ENCODE measurements around the gene PRDM13.

PRDM13 gene

GRCh38 chr6:99662616-99663015 lies 56.0 kb downstream of the PRDM13 start:
- Histone ChIP-seq H3K27me3 (replicated peaks; ENCODE audit: control insufficient read depth, insufficient read depth, low read length) (no peaks in the 10 kb centered on the region; the same call in 1 of the 2 replicates), H3K4me3 (replicated peaks; ENCODE audit: low read depth, low read length) (no peak overlapping the region), H3K36me3 (ENCODE audit: control insufficient read depth, insufficient read depth, low read length) (no peaks in the 10 kb centered on the region)
- no peak for TF ChIP-seq CTCF (IDR thresholded peaks at IDR 0.05; ENCODE audit: insufficient read depth, low read length, poor library complexity, severe bottlenecking)
- no peak for DNase-seq (ENCODE audit: extremely low read depth, insufficient read length)

Measured in GM06990 (cell line).